Bone marrow (tissue), 2 donors: ENCODE data around the gene SMC1B.
"Not testable (repeated sequence)": the region's sequence is repeated elsewhere in the genome, so short reads cannot be mapped to it uniquely, and the experiment has no call there.

Experiments
- DNase-seq, 2 donors: peaks; one replicate each; lab custom pipeline; 2025; lab: John Stamatoyannopoulos, UW

SMC1B gene

GRCh38 chr22:45413368-45414211 is at the start of gene SMC1B, which contains the start of gene RIBC2:
Gene SMC1B, minus strand, starts transcription at chr22:45413599. Its CDS starts 32 bp downstream, at chr22:45413567.
Gene RIBC2, plus strand, starts transcription at chr22:45413693. Its CDS starts 194 bp downstream, at chr22:45413887.
- DNase-seq, result peak; percentile 28 to 38

DNA sequence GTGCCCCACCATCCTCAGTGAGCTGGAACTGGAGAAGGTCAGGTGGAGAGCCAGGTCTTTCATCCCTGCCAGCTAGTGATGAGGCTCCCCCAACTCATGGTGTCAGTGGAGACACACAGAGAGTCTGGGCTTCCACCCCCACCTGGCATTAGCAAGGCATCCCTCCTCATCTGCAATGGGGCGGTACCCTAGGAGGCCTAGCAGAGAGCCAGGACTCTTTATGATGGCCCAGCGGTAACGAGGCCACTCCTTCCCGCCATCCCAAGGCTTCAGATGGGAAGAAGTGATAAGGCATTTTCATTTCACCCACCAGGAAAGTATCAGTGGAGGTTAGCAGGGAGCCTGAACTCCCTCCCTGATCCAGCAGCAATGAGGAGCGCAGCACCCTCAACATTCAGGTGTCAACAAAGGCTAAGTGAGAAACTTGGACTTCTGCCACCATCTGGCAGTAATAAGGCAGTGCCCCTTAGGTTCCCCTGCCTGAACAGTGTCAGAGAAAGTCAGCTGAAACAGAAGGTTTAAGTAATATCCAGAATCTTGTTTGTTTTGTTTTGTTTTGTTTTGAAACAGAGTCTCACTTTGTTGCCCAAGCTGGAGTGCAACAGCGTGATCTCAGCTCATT is 48.7 kb upstream of the SMC1B start:
- DNase-seq, result no peak

DNA sequence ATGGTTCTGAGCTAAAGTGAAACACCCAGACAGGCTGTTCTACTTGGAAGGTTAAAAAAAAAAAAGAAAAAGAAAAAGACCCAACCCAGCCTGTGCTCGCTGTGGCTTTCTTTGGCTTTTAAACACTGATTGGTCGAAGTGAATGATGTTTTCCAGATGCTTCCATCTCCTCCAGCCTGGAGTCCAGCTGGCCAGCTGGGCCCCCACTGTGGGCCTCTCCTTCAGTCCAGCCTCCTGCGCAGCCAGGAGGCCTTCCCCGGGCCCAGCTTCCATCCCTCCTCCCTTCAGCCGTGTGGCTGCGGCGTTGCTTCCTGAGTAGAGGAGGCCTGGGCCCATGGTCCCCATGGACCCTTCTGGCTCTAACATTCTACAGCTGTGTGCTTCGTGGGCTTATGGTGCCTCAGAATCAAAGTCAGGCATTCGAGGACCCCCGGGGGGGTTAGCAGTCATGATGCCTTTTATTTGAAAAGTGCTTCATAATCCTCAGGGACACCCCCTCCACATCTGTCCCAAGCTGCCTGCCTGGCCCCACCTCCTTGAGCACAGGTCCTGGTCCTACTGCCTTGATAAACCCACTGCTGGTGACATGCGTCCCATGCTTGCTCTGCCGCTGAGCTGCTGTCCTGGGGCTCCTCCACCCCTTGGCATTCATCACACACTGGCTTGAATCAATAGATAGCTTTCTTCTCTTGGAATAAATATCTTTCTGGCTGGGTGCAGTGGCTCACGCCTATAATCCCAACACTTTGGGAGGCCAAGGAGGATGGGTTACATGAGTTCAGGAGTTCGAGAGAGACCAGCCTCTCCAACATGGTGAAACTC is 47.1 kb upstream of the SMC1B start:
- DNase-seq, result no peak

- DNase-seq, result no peak
Measured at GRCh38 chr22:45459235-45459634, 45.8 kb upstream of the SMC1B start.

DNA sequence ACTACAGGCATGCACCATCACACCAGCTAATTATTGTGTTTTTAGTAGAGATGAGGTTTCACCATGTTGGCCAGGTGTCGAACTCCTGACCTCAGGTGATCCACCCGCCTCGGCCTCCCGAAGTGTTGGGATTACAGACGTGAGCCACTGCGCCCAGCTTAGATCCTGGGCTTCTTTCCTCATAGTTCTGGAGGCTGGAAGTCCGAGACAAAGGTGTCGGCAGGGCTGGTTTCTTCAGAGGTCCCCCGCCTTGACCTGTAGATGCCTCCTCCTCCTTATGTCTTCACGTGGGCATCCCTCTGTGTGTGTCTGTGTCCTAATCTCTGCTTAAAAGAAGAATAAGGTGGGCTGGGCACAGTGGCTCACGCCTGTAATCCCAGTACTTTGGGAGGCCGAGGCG is 45.1 kb upstream of the SMC1B start:
- DNase-seq, result no peak

GRCh38 chr22:45456811-45457210 is 43.4 kb upstream of the SMC1B start:
- no peak for DNase-seq

GRCh38 chr22:45455621-45456020 is 42.2 kb upstream of the SMC1B start:
- no peak for DNase-seq

DNA sequence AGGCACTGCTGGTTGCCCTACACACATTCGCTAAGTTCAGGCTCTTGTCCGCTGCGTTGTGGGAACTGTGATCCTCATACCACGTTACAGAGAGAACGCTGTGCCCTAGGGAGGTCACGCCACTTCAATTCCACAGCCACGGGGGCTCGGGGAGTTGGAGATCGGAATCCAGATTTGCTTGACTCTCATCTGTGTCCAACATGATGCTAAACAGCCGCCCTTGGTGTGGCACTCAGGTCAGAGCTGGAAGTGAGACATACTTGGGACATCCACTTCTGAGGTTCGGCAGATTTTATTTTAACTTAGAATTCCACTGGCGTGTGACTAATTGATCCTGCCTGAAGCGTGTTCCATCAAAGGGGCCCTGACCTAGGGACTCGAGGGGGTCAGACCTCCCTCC is 41.8 kb upstream of the SMC1B start:
- no peak for DNase-seq

DNA sequence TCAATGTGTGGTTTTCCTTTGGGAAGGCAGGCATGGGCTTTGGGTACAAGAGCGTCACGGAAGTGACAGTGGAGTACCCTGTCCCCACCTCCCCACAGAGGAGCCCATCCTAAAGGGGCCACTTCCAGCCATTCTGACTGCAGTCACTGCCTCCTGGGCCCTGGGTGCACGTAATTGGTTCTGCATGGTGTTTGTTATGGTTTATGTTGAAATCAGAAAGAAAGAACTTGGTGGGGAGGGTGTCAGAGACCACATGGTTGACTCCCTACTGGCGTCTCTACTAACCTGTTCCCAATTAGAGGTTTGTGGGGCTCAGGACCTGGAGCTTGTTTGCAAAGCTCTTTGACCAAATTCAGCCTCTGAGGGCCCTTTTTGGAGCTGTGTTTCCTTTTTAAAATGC is 40.9 kb upstream of the SMC1B start:
- no peak for DNase-seq

GRCh38 chr22:45453764-45454163 is 40.4 kb upstream of the SMC1B start:
- no peak for DNase-seq

GRCh38 chr22:45452565-45453379 is 39.4 kb upstream of the SMC1B start:
- DNase-seq, result no peak

- DNase-seq, result no peak
Measured at GRCh38 chr22:45451972-45452371, 38.6 kb upstream of the SMC1B start.

DNA sequence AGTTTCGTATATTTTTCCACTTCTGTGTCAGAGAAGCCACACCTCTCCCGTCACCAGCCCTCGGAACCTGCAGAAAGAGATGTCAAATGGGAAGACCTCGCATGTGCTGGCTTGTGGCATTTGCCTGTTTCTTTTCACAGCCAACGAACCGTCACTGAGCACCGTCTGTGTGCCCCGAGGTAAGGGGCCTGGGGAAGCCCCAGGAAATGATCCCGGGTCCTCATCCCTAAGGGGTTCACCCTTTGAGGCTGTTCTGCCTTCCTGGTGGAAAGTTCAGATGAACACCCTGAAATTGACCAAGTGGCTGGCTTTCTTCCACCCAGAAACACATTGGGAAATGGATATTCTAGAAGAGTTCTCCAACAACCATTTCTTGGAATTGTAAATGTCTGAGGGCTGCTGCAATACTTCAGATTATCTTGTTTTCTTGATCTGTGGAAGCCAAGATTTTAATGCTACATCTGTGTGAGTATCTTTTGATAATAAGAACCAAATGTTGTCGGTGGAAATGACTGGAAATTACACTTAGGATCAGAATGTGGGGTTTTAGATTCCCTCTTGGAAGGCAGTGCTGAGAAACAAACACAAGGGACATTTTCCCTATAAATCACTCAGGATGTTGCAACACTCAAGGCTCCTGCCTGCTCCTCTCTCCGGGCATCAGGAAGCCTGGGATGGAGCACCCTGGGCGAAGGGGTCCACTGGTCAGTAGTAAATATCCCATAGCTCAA is 37.7 kb upstream of the SMC1B start:
- DNase-seq, result no peak

DNA sequence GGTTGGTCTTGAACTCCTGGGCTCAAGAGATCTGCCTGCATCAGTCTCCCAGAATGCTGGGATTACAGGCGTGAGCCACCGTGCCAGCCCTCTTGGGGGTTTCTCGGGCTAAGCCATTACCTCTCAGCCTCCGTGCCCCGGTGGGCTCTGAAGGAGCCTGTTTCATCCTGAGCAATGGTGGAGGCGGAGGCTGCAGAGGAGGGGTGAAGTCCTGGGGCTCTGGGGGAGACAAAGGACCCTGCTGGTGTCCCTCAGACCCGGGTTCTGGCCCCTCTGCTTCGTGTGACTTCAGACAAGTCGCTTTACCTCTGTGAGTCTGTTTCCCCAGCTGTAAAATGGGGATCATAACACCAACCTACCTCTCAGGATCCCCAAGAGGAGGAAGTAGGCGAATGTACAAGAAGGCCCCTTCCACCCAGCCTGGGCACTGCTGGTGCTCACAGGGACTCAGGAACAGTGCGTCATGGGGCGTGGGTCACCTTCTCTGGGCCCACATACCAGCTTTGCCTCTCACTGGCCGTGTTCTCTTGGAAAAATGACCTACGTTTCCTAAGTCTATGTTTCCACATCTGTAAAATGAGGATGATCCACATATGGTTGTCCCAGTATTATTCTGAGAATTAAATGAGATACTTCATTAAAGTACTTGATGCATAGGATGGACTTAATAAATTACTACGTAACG is 36.8 kb upstream of the SMC1B start:
- no peak for DNase-seq

GRCh38 chr22:45449442-45449841 is 36.0 kb upstream of the SMC1B start:
- DNase-seq, result not testable (repeated sequence)

DNA sequence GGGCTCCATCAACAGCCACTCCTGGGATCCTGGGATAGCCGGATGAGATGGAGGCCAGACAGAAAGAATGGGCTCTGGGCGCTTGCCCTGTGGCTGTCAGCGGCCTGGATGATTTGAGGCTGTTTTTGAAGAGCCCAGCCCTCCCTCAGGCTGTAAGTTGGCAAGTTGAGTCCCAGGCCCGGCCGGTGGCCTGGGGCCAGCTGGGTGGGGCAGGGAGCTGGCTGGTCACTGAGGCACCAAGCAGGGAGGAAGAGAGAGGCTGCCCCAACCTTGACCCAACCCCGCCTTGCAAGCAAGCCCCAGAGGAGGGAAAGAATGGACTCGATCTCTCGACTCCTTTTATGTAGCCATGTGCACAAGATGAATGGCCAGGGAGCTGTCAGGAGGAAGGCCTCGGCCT is 35.0 kb upstream of the SMC1B start:
- DNase-seq, result no peak

DNA sequence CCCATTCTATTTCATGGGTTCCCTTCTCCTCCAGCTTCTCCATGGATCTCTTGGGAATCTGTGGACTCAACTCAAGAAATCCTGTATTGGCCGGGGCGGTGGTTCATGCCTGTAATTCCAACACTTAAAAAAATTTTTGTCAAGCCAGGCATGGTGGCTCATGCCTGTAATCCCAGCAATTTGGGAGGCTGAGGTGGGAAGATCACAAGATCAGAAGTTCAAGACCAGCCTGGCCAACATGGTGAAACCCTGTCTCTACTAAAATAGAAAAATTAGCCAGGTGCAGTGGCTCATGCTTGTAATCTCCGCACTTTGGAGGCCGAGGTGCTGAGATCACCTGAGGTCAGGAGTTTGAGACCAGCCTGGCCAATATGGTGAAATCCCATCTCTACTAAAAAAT is 34.2 kb upstream of the SMC1B start:
- not testable (repeated sequence) for DNase-seq

- DNase-seq, result no peak
Measured at GRCh38 chr22:45446216-45446615, 32.8 kb upstream of the SMC1B start.

GRCh38 chr22:45445031-45445710 is 31.8 kb upstream of the SMC1B start:
- DNase-seq, result no peak

DNA sequence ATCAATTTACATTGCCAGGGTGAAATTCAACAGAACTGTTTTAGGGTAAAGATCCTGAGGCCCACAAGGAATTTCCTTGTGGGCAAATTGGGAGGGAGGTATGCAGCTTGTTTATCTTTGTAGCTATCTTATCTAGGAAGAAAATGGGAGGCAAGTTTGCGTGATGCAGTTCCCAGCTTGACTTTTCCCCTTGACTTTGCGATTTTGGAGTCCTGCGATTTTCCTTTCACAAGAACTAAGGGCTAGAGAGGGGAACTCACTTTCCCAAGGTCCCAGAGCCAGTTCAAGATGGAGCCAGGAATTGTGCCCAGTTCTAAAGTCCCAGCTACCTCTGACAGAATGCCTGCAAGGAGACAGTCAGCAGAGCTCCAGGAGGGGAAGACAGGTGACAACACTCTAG is 30.8 kb upstream of the SMC1B start:
- no peak for DNase-seq
